Fibroblast of mammary gland (primary cell): ENCODE data around the gene COBL.

Experiments
- DNase-seq: peaks from one replicate; pipeline ENCODE4 v3.0.0-alpha.2; 2010; ENCODE audit warnings: low read depth
- H3K4me3 ChIP-seq: 2 replicates; pipeline ENCODE4 v1.5.1; 2011; ENCODE audit warnings: low read depth, mild to moderate bottlenecking, low read length, moderate library complexity; ENCODE audit not compliant: control insufficient read depth
- CTCF ChIP-seq: conservative IDR thresholded peaks from 2 replicates; pipeline ENCODE4 v1.5.1; 2011; ENCODE audit warnings: low read depth, low read length, inconsistent platforms; ENCODE audit not compliant: control insufficient read depth, insufficient read depth

Gene COBL

GRCh38 chr7:51260516-51260915 lies 56.1 kb downstream of the COBL start:
- DNase-seq, result no peak
- TF ChIP-seq CTCF, result no peak
- H3K4me3 ChIP-seq, result no peak overlapping the region

DNA sequence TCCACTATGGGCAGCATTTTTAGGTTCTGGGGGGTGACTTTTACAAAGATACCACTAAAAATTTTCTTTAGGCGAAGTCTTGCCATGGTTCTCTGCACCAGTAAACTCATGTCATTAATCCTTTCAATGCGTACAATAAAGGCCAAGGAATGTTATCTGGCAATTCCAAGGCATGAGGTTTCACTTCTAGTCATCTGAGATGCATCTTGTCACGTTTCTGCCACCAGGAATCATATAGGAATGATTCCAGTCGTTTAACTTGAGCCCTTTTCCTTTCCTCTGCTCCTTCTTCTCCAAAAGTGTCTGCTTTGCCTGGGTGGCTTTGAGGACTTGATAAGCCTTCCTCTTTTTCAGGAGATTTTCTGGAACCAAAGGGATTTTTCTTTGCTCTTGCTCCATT lies 56.8 kb downstream of the COBL start:
- no peak for TF ChIP-seq CTCF
- no peak for DNase-seq

GRCh38 chr7:51256916-51257315 lies 59.7 kb downstream of the COBL start:
- no peak for TF ChIP-seq CTCF
- H3K4me3 ChIP-seq, result no peak overlapping the region

More for the DNA sequence above, 56.8 kb downstream of the COBL start:
- no peak overlapping the region for H3K4me3 ChIP-seq

DNA sequence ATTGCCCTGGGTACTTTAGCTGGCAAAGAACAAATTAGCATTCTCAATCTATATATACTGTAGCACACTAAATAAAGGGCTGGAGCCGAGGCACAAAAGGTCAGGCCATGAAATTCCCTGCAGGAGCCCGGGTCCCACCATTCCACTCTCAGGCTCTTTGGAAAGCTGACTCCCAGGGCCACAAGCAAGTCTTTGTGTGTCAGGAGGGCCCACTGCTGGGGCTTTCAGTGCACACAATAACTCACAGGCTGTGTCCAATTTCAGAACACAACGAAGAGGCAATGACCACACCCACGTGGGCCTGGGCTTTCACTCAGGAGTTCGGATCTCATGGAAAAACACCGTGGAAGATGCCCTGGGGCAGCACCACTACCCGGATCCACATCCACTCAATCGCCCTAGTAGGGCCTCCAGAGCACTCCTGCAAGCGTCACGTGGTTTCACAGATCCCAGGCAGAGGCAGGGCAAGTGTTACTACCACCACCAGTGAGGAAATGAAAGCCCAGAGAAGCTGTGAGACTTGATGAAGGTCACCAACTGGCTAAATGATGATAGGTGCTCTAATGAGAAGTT lies 60.3 kb downstream of the COBL start:
- no peak for TF ChIP-seq CTCF
- no peak for DNase-seq

More at GRCh38 chr7:51256916-51257315, 59.7 kb downstream of the COBL start:
- no peak for DNase-seq

DNA sequence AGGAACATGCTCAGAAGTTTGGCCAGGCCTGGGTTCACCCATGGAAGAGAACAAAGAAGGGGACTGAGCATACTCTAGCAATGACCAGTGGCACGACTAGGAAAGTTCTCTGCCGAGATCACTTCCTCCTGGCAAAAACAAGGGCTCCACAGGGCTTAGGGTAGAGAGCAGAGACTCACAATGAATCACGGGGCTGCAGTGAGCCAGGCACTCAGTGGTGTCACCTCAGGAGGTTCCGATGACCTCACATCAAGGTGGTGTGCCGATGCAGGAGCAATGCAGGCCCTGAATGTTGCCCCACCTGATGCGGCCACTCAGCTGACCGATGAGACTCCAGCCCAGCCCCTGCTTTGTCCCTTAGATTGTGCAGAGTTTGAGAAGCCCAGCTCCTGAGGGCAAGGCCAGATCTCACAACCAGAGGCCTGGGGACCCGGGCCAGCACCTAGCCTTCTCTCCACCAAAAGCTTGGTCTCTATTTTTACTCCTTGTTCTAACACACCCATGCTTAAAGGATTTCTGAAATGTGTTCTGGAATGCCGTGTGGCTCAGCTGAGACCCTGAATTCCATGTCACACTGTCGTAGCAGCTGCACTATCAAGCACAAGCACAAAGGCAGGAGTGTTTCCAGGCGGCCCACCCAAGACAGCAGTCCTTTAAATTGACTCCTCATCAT lies 60.9 kb downstream of the COBL start:
- DNase-seq, result no peak
- H3K4me3 ChIP-seq, result no peak overlapping the region

More for the DNA sequence above, 60.3 kb downstream of the COBL start:
- no peak overlapping the region for H3K4me3 ChIP-seq

DNA sequence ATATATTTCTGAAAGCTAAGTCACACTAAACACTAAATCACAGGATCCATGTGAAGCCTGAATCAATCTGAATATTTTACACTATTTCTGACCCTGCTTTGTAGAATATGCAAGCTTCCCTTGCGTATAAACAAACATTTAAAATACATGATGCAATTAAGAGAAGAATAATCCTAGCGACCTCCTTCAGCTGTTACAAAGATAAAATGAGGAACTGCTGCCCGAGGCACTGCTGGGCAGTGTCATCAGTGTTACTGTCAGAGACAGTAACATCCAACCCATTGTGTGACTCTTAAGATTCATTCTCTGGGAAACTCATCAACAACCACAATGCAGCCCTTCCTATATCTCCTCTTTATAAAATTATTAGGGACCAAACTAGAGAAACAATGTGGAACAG lies 61.6 kb downstream of the COBL start:
- TF ChIP-seq CTCF, result no peak
- no peak overlapping the region for H3K4me3 ChIP-seq
- no peak for DNase-seq

More for the DNA sequence above, 60.9 kb downstream of the COBL start:
- TF ChIP-seq CTCF, result no peak
